Trophoblast cell (in vitro differentiated cells and primary cell): ENCODE data around the gene KCMF1.
A peak's percentile ranks its signal among the peaks of the same experiment; 100 is the strongest.

ENCODE experiments used
- DNase-seq, 2 donors: peaks; one replicate each; pipeline ENCODE4 v3.0.0-alpha.2; 2016
- H2AFZ ChIP-seq: 2 replicates; pipeline ENCODE4 v1.6.1; 2013; ENCODE audit warnings: low read length, moderate library complexity, mild to moderate bottlenecking; ENCODE audit not compliant: insufficient read depth, poor library complexity
- H2AK5ac ChIP-seq: 2 replicates; pipeline ENCODE4 v1.6.1; 2013; ENCODE audit warnings: mild to moderate bottlenecking, low read length
- H2BK120ac ChIP-seq: 2 replicates; pipeline ENCODE4 v1.6.1; 2013; ENCODE audit warnings: low read length, mild to moderate bottlenecking, moderate library complexity; ENCODE audit not compliant: insufficient read depth, poor library complexity
- H2BK12ac ChIP-seq: 2 replicates; pipeline ENCODE4 v1.6.1; 2013; ENCODE audit warnings: mild to moderate bottlenecking, low read length, moderate library complexity
- H2BK5ac ChIP-seq: 2 replicates; pipeline ENCODE4 v1.6.1; 2013; ENCODE audit warnings: low read length, low read depth, moderate library complexity, mild to moderate bottlenecking; ENCODE audit not compliant: poor library complexity
- H3K14ac ChIP-seq: 2 replicates; pipeline ENCODE4 v1.6.1; 2013; ENCODE audit warnings: mild to moderate bottlenecking, low read length
- H3K18ac ChIP-seq: 2 replicates; pipeline ENCODE4 v1.6.1; 2013; ENCODE audit warnings: mild to moderate bottlenecking, low read length
- H3K23ac ChIP-seq: 2 replicates; pipeline ENCODE4 v1.6.1; 2013; ENCODE audit warnings: low read length
- H3K27ac ChIP-seq: 2 replicates; pipeline ENCODE4 v1.5.1; 2013; ENCODE audit warnings: low read depth, mild to moderate bottlenecking, inconsistent platforms, low read length, moderate library complexity
- H3K27me3 ChIP-seq: 2 replicates; pipeline ENCODE4 v1.6.1; 2013; ENCODE audit warnings: inconsistent platforms, mild to moderate bottlenecking, low read length, moderate library complexity; ENCODE audit not compliant: insufficient read depth
- H3K36me3 ChIP-seq, 2 experiments: 1 replicate in 1 of 2; 2 replicates in 1 of 2; pipeline ENCODE4 v1.6.1; 2013; ENCODE audit warnings: low read length in 2 of 2, mild to moderate bottlenecking in 2 of 2, moderate library complexity in 1 of 2; ENCODE audit not compliant: insufficient read depth in 2 of 2, control insufficient read depth in 1 of 2
- H3K4ac ChIP-seq: 2 replicates; pipeline ENCODE4 v1.6.1; 2013; ENCODE audit warnings: low read depth, mild to moderate bottlenecking, low read length, moderate library complexity
- H3K4me1 ChIP-seq, 2 experiments: 1 replicate in 1 of 2; 2 replicates in 1 of 2; pipeline ENCODE4 v1.6.1; 2013; ENCODE audit warnings: low read length in 2 of 2, mild to moderate bottlenecking in 2 of 2, moderate library complexity in 1 of 2; ENCODE audit not compliant: insufficient read depth in 2 of 2, control insufficient read depth in 1 of 2
- H3K4me2 ChIP-seq: 2 replicates; pipeline ENCODE4 v1.6.1; 2013; ENCODE audit warnings: inconsistent platforms, mild to moderate bottlenecking, low read length, moderate library complexity
- H3K4me3 ChIP-seq: 2 replicates; pipeline ENCODE4 v1.5.1; 2013; ENCODE audit warnings: mild to moderate bottlenecking, low read depth, low read length, inconsistent platforms
- H3K79me1 ChIP-seq: one replicate; pipeline ENCODE4 v1.6.1; 2013; ENCODE audit warnings: low read length
- H3K79me2 ChIP-seq: 2 replicates; pipeline ENCODE4 v1.6.1; 2013; ENCODE audit warnings: low read length, mild to moderate bottlenecking; ENCODE audit not compliant: control insufficient read depth, insufficient read depth, poor library complexity
- H3K9ac ChIP-seq: 2 replicates; pipeline ENCODE4 v1.6.1; 2013; ENCODE audit warnings: mild to moderate bottlenecking, low read length
- H3K9me3 ChIP-seq: 2 replicates; pipeline ENCODE4 v1.6.1; 2013; ENCODE audit warnings: low read depth, mild to moderate bottlenecking, control low read depth, inconsistent platforms, low read length; ENCODE audit not compliant: insufficient read depth
- H4K12ac ChIP-seq: 2 replicates; pipeline ENCODE4 v1.6.1; 2013; ENCODE audit warnings: low read depth, mild to moderate bottlenecking, low read length, moderate library complexity
- H4K8ac ChIP-seq: 2 replicates; pipeline ENCODE4 v1.6.1; 2013; ENCODE audit warnings: low read depth, mild to moderate bottlenecking, low read length, moderate library complexity
- H4K91ac ChIP-seq: one replicate; pipeline ENCODE4 v1.6.1; 2013; ENCODE audit warnings: low read depth, mild to moderate bottlenecking, low read length, moderate library complexity
- WGBS: extraction: QIAGEN DNeasy Blood & Tissue Kit; methylation state at CpG from one replicate; pipeline ENCODE4 v1.1.7; 2013; ENCODE audit warnings: missing lambda C conversion rate; ENCODE audit not compliant: insufficient read length, insufficient coverage; ENCODE audit errors: extremely low coverage; 5-methylcytosine and 5-hydroxymethylcytosine counted together

Gene KCMF1

GRCh38 chr2:85001595-85001994, 30.6 kb downstream of the KCMF1 start:
- Histone ChIP-seq H3K9me3 (no peaks in the 10 kb centered on the region), H3K9ac (no peak overlapping the region), H2AFZ (no peak overlapping the region), H3K27me3 (no peaks in the 10 kb centered on the region), H3K4me1 (no peaks in the 10 kb centered on the region), H3K4me3 (no peak overlapping the region), H4K91ac (no peak overlapping the region), H3K79me1 (no peaks in the 10 kb centered on the region), H3K79me2 (peaks cover 3% of the 10 kb centered on the region), H4K12ac (no peak overlapping the region), H3K4ac (no peak overlapping the region), H4K8ac (no peak overlapping the region), H2BK5ac (no peak overlapping the region), H3K14ac (no peak overlapping the region), H3K4me2 (no peak overlapping the region), H3K36me3 (peaks cover 2 to 3% of the 10 kb centered on the region in 2 experiments), H3K27ac (no peak overlapping the region), H2BK12ac (no peak overlapping the region), H2AK5ac (no peak overlapping the region), H3K23ac (no peak overlapping the region), H2BK120ac (no peak overlapping the region), H3K18ac (no peak overlapping the region)
- WGBS: no CpG with 5 or more reads among the region's 2 CpGs
- DNase-seq: peak in 1 of 2 donors; percentile 48

DNA sequence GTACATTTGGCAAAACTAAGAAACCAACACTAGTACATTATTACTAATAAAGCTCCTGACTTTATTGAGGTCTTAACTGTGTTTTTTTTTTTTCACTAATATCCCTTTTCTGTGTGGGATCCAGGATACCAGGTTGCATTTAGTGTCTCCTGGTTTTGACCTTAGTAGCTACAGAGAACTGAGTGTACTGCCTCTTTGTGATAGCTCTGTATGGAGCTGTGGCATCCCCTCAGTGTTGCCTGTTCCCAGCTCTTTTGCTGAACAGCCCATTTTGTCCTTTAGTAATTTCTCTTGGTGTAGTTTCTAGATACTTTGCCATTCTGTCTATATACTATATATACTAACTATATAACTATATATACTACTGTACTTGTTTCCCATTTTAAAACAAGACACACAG, 31.6 kb downstream of the KCMF1 start:
- H4K12ac ChIP-seq: no peak overlapping the region
- H4K8ac ChIP-seq: no peak overlapping the region
- no peak overlapping the region for H3K27ac ChIP-seq
- no peak overlapping the region for H3K14ac ChIP-seq
- no peaks in the 10 kb centered on the region for H3K79me1 ChIP-seq
- H3K4me3 ChIP-seq: no peak overlapping the region
- no peak overlapping the region for H3K23ac ChIP-seq
- H3K9ac ChIP-seq: no peak overlapping the region
- no peak overlapping the region for H2BK5ac ChIP-seq
- no peak overlapping the region for H2AK5ac ChIP-seq
- peaks cover 3% of the 10 kb centered on the region for H3K79me2 ChIP-seq
- no peak overlapping the region for H2BK12ac ChIP-seq
- H3K36me3 ChIP-seq: peaks cover 7% of the 10 kb centered on the region in 2 experiments
- H3K18ac ChIP-seq: no peak overlapping the region
- no peaks in the 10 kb centered on the region for H3K27me3 ChIP-seq
- no peaks in the 10 kb centered on the region for H3K4me1 ChIP-seq
- H3K9me3 ChIP-seq: no peaks in the 10 kb centered on the region
- no peak overlapping the region for H3K4me2 ChIP-seq
- H4K91ac ChIP-seq: no peak overlapping the region
- no peak for DNase-seq
- H2AFZ ChIP-seq: no peak overlapping the region
- H2BK120ac ChIP-seq: no peak overlapping the region
- no peak overlapping the region for H3K4ac ChIP-seq

- H3K27me3 ChIP-seq: no peaks in the 10 kb centered on the region
- peaks cover 8 to 13% of the 10 kb centered on the region in 2 experiments for H3K36me3 ChIP-seq
- H4K91ac ChIP-seq: no peak overlapping the region
- no peak overlapping the region for H2BK12ac ChIP-seq
- peaks cover 2 to 7% of the 10 kb centered on the region in 2 experiments for H3K4me1 ChIP-seq
- DNase-seq: no peak
- H3K23ac ChIP-seq: no peak overlapping the region
- H3K79me2 ChIP-seq: peaks cover 4% of the 10 kb centered on the region
- H2BK5ac ChIP-seq: no peak overlapping the region
- H3K9ac ChIP-seq: no peak overlapping the region
- no peak overlapping the region for H4K8ac ChIP-seq
- no peak overlapping the region for H3K14ac ChIP-seq
- WGBS: no CpG with 5 or more reads among the region's 2 CpGs
- H3K9me3 ChIP-seq: no peaks in the 10 kb centered on the region
- no peak overlapping the region for H2AFZ ChIP-seq
- no peak overlapping the region for H3K4me2 ChIP-seq
- H3K18ac ChIP-seq: no peak overlapping the region
- H3K27ac ChIP-seq: no peak overlapping the region
- no peak overlapping the region for H3K4ac ChIP-seq
- no peak overlapping the region for H4K12ac ChIP-seq
- no peak overlapping the region for H3K4me3 ChIP-seq
- H3K79me1 ChIP-seq: no peaks in the 10 kb centered on the region
- no peak overlapping the region for H2AK5ac ChIP-seq
- no peak overlapping the region for H2BK120ac ChIP-seq
These were observed 37.3 kb downstream of the KCMF1 start for GRCh38 chr2:85008252-85008651.

DNA sequence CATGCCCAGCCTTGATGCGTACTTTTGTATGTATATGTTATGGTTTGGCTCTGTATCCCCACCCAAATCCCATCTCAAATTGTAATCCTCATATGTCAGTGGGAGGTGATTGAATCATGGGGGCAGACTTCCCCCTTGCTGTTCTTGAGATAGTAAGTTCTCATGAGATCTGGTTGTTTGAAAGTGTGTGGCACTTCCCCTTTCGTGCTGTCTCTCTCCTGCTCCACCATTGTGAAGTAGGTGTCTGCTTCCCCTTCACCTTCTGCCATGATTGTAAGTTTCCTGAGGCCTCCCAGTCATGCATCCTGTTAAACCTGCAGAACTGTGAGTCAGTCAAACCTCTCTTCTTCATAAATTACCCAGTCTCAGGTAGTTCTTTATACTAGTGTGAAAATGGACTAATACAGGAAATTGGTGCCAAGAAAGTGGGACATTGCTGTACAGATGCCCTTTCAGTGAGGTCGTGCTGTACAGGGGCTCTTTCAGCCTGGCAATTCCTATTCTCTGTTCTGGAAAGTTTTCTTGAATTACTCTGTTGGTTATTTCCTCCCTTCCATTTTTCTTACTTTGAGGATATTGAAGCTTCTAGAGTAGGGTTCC, 38.2 kb downstream of the KCMF1 start:
- Histone ChIP-seq H4K8ac (no peak overlapping the region), H3K4ac (no peak overlapping the region), H3K9ac (no peak overlapping the region), H3K79me2 (peaks cover 2% of the 10 kb centered on the region), H3K36me3 (peaks cover 8 to 13% of the 10 kb centered on the region in 2 experiments), H2BK5ac (no peak overlapping the region), H3K4me3 (no peak overlapping the region), H3K23ac (no peak overlapping the region), H2AK5ac (no peak overlapping the region), H4K12ac (no peak overlapping the region), H3K79me1 (no peaks in the 10 kb centered on the region), H4K91ac (no peak overlapping the region), H3K14ac (no peak overlapping the region), H3K27me3 (no peaks in the 10 kb centered on the region), H2BK12ac (no peak overlapping the region), H3K4me1 (peaks cover 2 to 7% of the 10 kb centered on the region in 2 experiments), H3K27ac (no peak overlapping the region), H2BK120ac (no peak overlapping the region), H3K9me3 (no peaks in the 10 kb centered on the region), H3K4me2 (no peak overlapping the region), H3K18ac (no peak overlapping the region), H2AFZ (no peak overlapping the region)
- DNase-seq: no peak
- no CpG with 5 or more reads among the region's 3 CpGs for WGBS
